SU-DHL-6 (cell line): ENCODE data around the gene MAPKBP1.
A peak's percentile ranks its signal among the peaks of the same experiment; 100 is the strongest.

Experiments
- H2AFZ ChIP-seq: fragments of 200-600 bp; sonication (generic); 2 replicates; pipeline ENCODE4 v1.6.1; 2014; ENCODE audit warnings: low read depth, mild to moderate bottlenecking, moderate library complexity, mixed read lengths, antibody characterized with exemption, low read length; ENCODE audit not compliant: severe bottlenecking
- H3F3A ChIP-seq: fragments of 200-600 bp; shearing (Covaris generic); 2 replicates; pipeline ENCODE4 v1.6.0; 2016; ENCODE audit warnings: antibody characterized with exemption, mild to moderate bottlenecking; ENCODE audit not compliant: insufficient read depth
- H3K27ac ChIP-seq: fragments of 200-600 bp; sonication (generic); 2 replicates; pipeline ENCODE4 v1.5.1; 2016; ENCODE audit warnings: low read depth, mild to moderate bottlenecking, low read length, moderate library complexity, mixed read lengths
- H3K27me3 ChIP-seq: fragments of 200-600 bp; sonication (generic), shearing (Covaris generic); 2 replicates; pipeline ENCODE4 v1.6.0; 2014; ENCODE audit warnings: mild to moderate bottlenecking, low read length
- H3K36me3 ChIP-seq: fragments of 200-600 bp; sonication (generic); 2 replicates; pipeline ENCODE4 v1.6.1; 2014; ENCODE audit warnings: mild to moderate bottlenecking, low read length, mixed read lengths
- H3K4me2 ChIP-seq: fragments of 300-600, 200-600 bp; shearing (Covaris generic), sonication (generic); 2 replicates; pipeline ENCODE4 v1.6.0; 2014; ENCODE audit warnings: low read length, low read depth, mild to moderate bottlenecking; ENCODE audit not compliant: poor library complexity, severe bottlenecking
- H3K4me3 ChIP-seq: fragments of 200-600 bp; sonication (generic); 2 replicates; pipeline ENCODE4 v1.5.1; 2014; ENCODE audit warnings: antibody characterized with exemption, low read length, mild to moderate bottlenecking, mixed read lengths; ENCODE audit not compliant: insufficient read depth, poor library complexity, severe bottlenecking
- H3K79me2 ChIP-seq: fragments of 200-600 bp; sonication (generic); 2 replicates; pipeline ENCODE4 v1.6.1; 2014; ENCODE audit warnings: mild to moderate bottlenecking, low read length, moderate library complexity; ENCODE audit not compliant: insufficient read depth
- H3K9ac ChIP-seq: fragments of 200-600 bp; sonication (generic); 2 replicates; pipeline ENCODE4 v1.7.0; 2014; ENCODE audit warnings: mild to moderate bottlenecking, low read length
- H3K9me2 ChIP-seq: fragments of 200-600 bp; sonication (generic); replicated peaks from 2 replicates; pipeline ENCODE4 v1.6.1; 2014; ENCODE audit warnings: low read length; ENCODE audit not compliant: insufficient read depth
- H3K9me3 ChIP-seq: fragments of 200-600 bp; sonication (generic); 2 replicates; pipeline ENCODE4 v1.6.1; 2014; ENCODE audit warnings: low read length, mixed read lengths; ENCODE audit not compliant: insufficient read depth
- H4K20me1 ChIP-seq: fragments of 200-600 bp; sonication (generic); 2 replicates; pipeline ENCODE4 v1.6.1; 2014; ENCODE audit warnings: low read depth, mild to moderate bottlenecking, antibody characterized with exemption, low read length, moderate library complexity, mixed read lengths
- EZH2phosphoT487 ChIP-seq: fragments of 200-600 bp; sonication (generic), shearing (Covaris generic); conservative IDR thresholded peaks from 2 replicates; pipeline ENCODE4 v1.6.1; 2018; ENCODE audit warnings: mild to moderate bottlenecking, antibody characterized with exemption, low read length, moderate library complexity, mixed read lengths
- TF ChIP-seq, protein P1 (sequence below): fragments of 200-600 bp; sonication (generic); IDR thresholded peaks from one replicate; pipeline ENCODE4 v1.5.1; 2017; ENCODE audit warnings: antibody characterized with exemption, mild to moderate bottlenecking, low read length, moderate library complexity; ENCODE audit not compliant: insufficient read depth, poor library complexity, severe bottlenecking

MAPKBP1 gene

GRCh38 chr15:41746802-41747201 is 27.5 kb upstream of the MAPKBP1 start:
- Histone ChIP-seq H3K4me3 (no peak overlapping the region), H3K79me2 (no peaks in the 10 kb centered on the region), H3K36me3 (peaks cover 5% of the 10 kb centered on the region; the same call in 1 of the 2 replicates), H3K27ac (no peak overlapping the region), H3K27me3 (no peaks in the 10 kb centered on the region), H3K4me2 (no peak overlapping the region), H2AFZ (no peak overlapping the region), H3K9ac (no peak overlapping the region), H3K9me3 (no peaks in the 10 kb centered on the region), H4K20me1 (no peaks in the 10 kb centered on the region), H3F3A (no peaks in the 10 kb centered on the region), H3K9me2 (no peaks in the 10 kb centered on the region)
- no peak for TF ChIP-seq EZH2phosphoT487
- TF ChIP-seq, protein P1, sequence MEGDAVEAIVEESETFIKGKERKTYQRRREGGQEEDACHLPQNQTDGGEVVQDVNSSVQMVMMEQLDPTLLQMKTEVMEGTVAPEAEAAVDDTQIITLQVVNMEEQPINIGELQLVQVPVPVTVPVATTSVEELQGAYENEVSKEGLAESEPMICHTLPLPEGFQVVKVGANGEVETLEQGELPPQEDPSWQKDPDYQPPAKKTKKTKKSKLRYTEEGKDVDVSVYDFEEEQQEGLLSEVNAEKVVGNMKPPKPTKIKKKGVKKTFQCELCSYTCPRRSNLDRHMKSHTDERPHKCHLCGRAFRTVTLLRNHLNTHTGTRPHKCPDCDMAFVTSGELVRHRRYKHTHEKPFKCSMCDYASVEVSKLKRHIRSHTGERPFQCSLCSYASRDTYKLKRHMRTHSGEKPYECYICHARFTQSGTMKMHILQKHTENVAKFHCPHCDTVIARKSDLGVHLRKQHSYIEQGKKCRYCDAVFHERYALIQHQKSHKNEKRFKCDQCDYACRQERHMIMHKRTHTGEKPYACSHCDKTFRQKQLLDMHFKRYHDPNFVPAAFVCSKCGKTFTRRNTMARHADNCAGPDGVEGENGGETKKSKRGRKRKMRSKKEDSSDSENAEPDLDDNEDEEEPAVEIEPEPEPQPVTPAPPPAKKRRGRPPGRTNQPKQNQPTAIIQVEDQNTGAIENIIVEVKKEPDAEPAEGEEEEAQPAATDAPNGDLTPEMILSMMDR, result no peak

- Histone ChIP-seq H4K20me1 (no peaks in the 10 kb centered on the region), H3K27me3 (no peaks in the 10 kb centered on the region), H3K27ac (no peak overlapping the region), H3F3A (0 out of 2 replicates have a peak, but pooled peaks cover 3% of the 10 kb centered on the region), H3K9me2 (no peaks in the 10 kb centered on the region), H3K4me2 (no peak overlapping the region), H2AFZ (no peak overlapping the region), H3K36me3 (peaks cover 26% of the 10 kb centered on the region; the same call in 1 of the 2 replicates), H3K4me3 (no peak overlapping the region), H3K9ac (no peak overlapping the region), H3K9me3 (no peaks in the 10 kb centered on the region), H3K79me2 (no peaks in the 10 kb centered on the region)
- TF ChIP-seq EZH2phosphoT487, result no peak
- TF ChIP-seq, protein P1, result no peak
These were observed 18.1 kb upstream of the MAPKBP1 start for GRCh38 chr15:41756198-41756597.

- Histone ChIP-seq H3K9me3 (no peaks in the 10 kb centered on the region), H3K27ac (peak overlapping the region; percentile 97), H3K79me2 (no peaks in the 10 kb centered on the region), H2AFZ (peak overlapping the region; percentile 95), H3K9ac (peak overlapping the region; percentile 78), H3F3A (peaks cover 18% of the 10 kb centered on the region), H3K27me3 (no peaks in the 10 kb centered on the region), H4K20me1 (no peaks in the 10 kb centered on the region), H3K4me3 (peak overlapping the region; percentile 56), H3K36me3 (no peaks in the 10 kb centered on the region), H3K9me2 (no peaks in the 10 kb centered on the region), H3K4me2 (peak overlapping the region; percentile 91)
- TF ChIP-seq EZH2phosphoT487, result no peak
- TF ChIP-seq, protein P1, result peak; percentile 76
These were observed 1.5 kb upstream of the MAPKBP1 start for GRCh38 chr15:41772720-41773331.
